ENCODE results near the gene ZFY.
"Not testable (repeated sequence)": the region's sequence is repeated elsewhere in the genome, so short reads cannot be mapped to it uniquely, and the experiment has no call there.

Gene ZFY

DNA sequence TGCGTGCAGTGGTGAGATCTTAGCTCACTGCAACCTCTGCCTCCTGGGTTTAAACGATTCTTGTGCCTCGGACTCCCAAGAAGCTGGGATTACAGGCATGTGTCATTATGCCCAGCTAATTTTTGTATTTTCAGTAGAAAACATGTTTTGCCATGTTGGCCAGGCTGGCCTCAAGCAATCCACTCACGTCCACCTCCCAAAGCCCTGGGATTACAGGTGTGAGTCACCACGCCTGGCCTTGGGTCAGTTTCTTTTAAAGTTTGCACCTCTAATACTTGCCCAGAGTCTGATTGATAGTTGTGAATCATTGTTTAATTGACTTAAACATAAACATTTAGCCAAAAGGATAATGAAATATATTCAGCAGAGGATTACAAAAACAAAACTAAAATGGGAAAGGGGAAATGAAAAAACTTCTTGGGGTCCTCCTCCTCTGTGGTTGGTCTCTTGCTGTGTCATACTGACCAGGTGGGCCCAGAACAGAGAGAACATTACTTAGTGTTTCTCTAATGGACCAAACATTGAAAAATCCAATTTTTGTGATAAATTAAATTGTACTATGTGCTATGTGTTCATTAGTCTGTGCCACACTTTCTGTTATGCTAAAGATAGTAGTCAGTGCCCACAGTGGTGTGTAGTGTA lies 38.0 kb downstream of the ZFY start:
- no peak for DNase-seq (ENCODE audit: low read depth)

- DNase-seq (ENCODE audit: low read depth) = no peak
Observed at GRCh38 chrY:2979283-2979682, 44.1 kb downstream of the ZFY start.

GRCh38 chrY:2984491-2984890 lies 49.3 kb downstream of the ZFY start:
- no peak for DNase-seq (ENCODE audit: low read depth)

GRCh38 chrY:2987178-2987577 lies 52.0 kb downstream of the ZFY start:
- DNase-seq (ENCODE audit: low read depth) = not testable (repeated sequence)

- DNase-seq (ENCODE audit: low read depth) = not testable (repeated sequence)
Observed at GRCh38 chrY:2997369-2997768, 62.2 kb downstream of the ZFY start.

- no peak for DNase-seq (ENCODE audit: low read depth)
Observed at GRCh38 chrY:3002190-3002589, 67.0 kb downstream of the ZFY start.

DNA sequence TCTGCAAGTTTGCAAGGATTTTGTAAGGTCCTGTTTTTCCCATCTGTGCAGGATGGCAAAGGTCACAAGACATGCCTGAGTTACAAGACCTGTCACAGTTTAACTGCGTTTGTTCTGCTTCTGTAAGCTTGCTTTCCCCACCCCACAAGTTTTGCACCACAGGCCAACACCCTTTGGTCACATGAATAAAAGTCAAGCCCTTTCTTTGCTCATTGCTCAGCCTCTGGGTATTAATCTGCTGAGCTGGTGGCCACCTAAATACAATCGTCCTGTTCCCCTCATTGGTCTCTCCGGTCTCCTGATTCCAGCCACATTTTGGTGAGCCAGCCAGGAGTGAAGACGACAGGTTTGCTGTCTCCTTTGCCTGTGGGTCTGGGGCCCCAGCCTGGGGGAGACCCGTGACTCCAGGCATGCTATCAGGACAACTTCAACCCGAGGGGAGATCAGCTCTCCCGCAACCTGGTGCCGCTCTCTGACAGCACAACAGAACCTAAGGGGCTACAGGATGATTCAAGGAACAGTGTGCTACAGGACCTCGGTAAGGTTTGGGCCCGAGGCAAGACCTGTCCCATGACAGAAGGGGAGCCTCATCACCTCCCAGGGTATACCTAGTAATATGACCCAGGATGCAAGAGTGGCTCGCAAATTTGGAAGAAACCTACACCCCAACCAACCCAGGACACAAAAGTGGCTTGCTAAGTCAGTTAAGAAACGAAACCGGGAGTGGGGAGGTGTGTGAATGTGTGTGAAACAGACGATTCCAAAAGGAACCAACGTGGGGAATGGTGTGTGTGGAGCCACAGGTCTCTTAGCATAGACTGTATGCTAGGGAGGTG lies 67.7 kb downstream of the ZFY start:
- DNase-seq (ENCODE audit: low read depth) = no peak

DNA sequence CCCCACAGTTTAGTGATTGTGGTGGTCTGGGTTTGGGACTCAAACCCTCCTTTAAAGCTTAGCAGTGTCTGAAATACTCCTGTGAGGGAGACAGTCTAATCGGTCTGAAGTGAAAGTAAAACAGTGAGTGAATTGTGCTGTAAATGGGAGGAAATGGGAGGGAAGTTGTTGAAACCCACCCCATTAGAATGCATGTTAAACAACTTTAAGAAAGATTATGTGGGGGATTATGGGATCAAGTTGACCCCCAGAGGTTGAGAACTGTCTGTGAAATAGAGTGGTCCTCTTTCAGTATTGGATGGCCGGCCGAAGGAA lies 68.3 kb downstream of the ZFY start:
- no peak for DNase-seq (ENCODE audit: low read depth)

DNA sequence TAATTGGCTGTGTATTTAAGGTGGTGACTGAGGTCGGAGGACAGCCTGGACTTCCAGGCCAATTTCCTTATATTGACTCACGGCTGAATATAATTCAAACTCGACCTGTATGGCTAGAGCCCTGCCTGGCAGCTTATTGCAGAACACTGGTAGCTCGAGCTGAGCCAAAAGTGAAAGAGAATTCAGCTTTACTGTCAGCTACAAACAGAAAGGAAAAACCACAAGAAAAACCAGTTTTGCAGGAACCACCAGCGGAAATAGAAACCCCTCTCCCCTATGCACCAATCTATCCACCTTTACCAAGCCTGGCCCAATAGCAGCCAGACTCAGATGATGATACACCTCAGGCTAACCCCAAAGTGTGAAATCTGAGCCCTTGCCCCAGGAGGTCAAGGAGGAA lies 68.7 kb downstream of the ZFY start:
- DNase-seq (ENCODE audit: low read depth) = no peak

DNA sequence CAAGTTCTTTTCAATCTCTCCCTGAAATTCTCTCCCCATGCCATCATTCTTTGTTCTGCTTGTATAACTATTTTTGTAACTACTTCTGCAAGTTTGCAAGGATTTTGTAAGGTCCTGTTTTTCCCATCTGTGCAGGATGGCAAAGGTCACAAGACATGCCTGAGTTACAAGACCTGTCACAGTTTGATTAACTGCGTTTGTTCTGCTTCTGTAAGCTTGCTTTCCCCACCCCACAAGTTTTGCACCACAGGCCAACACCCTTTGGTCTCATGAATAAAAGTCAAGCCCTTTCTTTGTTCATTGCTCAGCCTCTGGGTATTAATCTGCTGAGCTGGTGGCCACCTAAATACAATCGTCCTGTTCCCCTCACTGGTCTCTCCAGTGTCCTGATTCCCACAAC lies 70.8 kb downstream of the ZFY start:
- not testable (repeated sequence) for DNase-seq (ENCODE audit: low read depth)

- DNase-seq (ENCODE audit: low read depth) = no peak
Observed at GRCh38 chrY:3007967-3008366, 72.8 kb downstream of the ZFY start.

DNA sequence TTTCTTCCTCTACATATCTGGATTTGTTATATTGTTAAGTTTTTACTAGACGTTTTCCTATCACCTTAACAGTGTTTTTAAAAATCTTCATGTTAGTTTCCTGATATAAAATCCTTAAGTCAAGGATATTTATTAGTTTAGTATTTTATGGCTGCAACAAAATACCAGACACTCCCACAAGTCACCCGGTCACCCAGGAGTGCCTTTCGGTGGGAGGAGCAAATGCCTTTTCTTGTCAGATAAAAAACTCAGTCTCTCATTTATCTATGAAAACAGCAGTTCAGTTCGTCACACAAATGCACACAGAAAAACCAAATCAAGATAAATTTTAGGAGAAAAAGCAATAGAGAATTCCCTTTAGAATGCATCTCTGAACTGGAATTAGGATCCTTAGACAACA lies 77.0 kb downstream of the ZFY start:
- DNase-seq (ENCODE audit: low read depth) = no peak

DNA sequence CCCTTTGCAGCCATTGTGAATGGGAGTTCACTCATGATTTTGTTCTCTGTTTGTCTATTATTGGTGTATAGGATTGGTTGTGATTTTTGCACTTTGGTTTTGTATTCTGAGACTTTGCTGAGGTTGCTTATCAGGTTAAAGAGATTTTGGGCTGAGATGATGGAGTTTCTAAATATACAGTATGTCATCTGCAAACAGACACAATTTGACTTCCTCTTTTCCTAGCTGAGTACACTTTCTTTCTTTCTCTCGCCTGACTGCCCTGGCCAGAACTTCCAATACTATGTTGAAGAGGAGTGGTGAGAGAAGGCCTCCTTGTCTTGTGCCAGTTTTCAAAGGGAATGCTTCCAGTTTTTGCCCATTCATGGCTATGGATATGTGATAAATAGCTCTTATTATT lies 81.4 kb downstream of the ZFY start:
- no peak for DNase-seq (ENCODE audit: low read depth)

GRCh38 chrY:3018546-3018945 lies 83.4 kb downstream of the ZFY start:
- DNase-seq (ENCODE audit: low read depth) = no peak

GRCh38 chrY:3019584-3019983 lies 84.4 kb downstream of the ZFY start:
- no peak for DNase-seq (ENCODE audit: low read depth)

DNA sequence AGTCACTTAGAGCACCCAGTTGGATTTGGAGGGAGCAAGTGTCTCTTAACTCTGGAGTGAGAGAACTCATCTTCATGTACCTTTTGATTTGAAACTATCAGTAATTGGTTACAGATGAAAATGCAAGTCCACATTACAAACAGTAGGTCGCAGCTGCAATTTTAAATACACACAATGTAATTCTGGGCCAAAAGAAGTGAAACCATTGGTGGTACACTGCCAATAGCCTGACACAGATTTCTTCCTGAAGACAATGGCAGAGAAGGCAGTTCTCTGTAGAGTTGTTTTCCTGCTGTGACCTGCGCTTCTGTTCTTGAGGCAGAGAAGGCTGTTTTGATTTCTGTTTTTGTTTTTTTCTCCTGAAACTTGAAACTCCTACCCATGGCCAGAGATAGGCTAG lies 86.0 kb downstream of the ZFY start:
- DNase-seq (ENCODE audit: low read depth) = no peak

DNA sequence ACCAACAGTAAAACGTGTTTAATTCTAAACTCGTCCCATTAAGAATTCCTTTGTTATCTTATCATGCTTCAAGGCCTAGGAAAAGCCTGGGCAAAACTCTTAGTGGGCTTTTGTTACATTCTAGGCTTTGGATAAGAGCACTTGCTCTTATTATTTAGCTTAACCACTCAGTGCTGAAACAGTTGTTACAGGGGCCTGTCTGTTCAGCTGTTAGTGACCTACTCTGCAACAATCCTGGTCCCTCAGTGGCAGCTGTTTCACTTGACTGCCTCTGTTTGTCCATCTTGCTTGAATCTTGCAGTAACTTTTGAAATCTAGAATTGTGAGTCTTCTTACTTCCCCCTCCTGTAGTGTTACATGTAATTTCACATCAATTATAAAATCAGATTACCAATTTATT lies 88.4 kb downstream of the ZFY start:
- no peak for DNase-seq (ENCODE audit: low read depth)

- no peak for DNase-seq (ENCODE audit: low read depth)
Observed at GRCh38 chrY:3025357-3025756, 90.2 kb downstream of the ZFY start.

All from iris pigment epithelial cell (primary cell).